Measurements from ENCODE around the gene B9D1.

The B9D1 gene

DNA sequence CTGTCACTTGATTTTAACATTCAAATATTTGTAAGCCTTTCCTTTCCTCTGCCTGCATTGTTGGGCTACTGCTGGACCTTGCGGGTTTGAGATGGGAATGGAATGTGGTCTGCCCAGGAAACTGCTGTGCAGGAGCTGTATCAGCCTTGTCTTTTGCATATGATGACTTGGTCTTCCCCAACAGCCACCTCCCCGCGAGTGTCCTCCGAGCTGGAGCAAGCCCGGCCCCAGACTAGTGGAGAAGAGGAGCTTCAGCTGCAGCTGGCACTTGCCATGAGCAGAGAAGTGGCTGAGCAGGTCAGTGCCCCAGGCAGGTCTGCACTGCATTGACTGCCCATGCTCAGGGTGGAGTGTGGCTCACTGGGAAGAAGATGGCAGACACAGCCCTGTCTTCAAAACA, 52.8 kb downstream of the B9D1 start:
- TF ChIP-seq, protein P1, sequence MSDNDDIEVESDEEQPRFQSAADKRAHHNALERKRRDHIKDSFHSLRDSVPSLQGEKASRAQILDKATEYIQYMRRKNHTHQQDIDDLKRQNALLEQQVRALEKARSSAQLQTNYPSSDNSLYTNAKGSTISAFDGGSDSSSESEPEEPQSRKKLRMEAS (IDR thresholded peaks at IDR 0.05), result no peak
- TF ChIP-seq, protein P2, sequence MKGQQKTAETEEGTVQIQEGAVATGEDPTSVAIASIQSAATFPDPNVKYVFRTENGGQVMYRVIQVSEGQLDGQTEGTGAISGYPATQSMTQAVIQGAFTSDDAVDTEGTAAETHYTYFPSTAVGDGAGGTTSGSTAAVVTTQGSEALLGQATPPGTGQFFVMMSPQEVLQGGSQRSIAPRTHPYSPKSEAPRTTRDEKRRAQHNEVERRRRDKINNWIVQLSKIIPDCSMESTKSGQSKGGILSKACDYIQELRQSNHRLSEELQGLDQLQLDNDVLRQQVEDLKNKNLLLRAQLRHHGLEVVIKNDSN (IDR thresholded peaks at IDR 0.05), result no peak
- TF ChIP-seq RAD21 (IDR thresholded peaks at IDR 0.05; ENCODE audit: low read depth), result no peak
- TF ChIP-seq EP300 (IDR thresholded peaks at IDR 0.05; ENCODE audit: borderline replicate concordance), result no peak
- no peak for TF ChIP-seq YY1 (IDR thresholded peaks at IDR 0.05; ENCODE audit: low read depth)
- TF ChIP-seq, protein P3, sequence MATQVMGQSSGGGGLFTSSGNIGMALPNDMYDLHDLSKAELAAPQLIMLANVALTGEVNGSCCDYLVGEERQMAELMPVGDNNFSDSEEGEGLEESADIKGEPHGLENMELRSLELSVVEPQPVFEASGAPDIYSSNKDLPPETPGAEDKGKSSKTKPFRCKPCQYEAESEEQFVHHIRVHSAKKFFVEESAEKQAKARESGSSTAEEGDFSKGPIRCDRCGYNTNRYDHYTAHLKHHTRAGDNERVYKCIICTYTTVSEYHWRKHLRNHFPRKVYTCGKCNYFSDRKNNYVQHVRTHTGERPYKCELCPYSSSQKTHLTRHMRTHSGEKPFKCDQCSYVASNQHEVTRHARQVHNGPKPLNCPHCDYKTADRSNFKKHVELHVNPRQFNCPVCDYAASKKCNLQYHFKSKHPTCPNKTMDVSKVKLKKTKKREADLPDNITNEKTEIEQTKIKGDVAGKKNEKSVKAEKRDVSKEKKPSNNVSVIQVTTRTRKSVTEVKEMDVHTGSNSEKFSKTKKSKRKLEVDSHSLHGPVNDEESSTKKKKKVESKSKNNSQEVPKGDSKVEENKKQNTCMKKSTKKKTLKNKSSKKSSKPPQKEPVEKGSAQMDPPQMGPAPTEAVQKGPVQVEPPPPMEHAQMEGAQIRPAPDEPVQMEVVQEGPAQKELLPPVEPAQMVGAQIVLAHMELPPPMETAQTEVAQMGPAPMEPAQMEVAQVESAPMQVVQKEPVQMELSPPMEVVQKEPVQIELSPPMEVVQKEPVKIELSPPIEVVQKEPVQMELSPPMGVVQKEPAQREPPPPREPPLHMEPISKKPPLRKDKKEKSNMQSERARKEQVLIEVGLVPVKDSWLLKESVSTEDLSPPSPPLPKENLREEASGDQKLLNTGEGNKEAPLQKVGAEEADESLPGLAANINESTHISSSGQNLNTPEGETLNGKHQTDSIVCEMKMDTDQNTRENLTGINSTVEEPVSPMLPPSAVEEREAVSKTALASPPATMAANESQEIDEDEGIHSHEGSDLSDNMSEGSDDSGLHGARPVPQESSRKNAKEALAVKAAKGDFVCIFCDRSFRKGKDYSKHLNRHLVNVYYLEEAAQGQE (IDR thresholded peaks at IDR 0.05; ENCODE audit: low read depth), result no peak
- TF ChIP-seq EGR1 (IDR thresholded peaks at IDR 0.05), result no peak

DNA sequence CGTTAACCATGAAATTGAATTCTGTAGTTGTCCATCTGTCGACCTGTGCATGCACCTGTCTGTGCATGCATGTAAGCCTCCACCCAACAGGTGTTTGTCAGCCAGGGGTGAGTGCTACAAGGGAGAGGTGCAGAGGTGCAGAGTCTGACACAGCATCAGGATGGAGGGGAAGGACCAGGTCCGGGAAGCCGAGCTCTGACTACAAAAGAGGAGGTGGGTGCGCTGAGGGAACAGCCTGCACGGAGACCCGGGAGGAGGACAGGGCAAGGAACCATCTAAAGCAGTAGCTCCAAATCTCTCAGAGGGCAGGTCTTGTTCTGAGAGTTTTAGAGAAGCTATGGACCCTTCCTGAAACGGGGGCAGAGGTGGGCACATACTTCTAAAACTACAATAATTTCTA, 54.1 kb downstream of the B9D1 start:
- TF ChIP-seq, protein P2 (IDR thresholded peaks at IDR 0.05), result no peak
- TF ChIP-seq EP300 (IDR thresholded peaks at IDR 0.05; ENCODE audit: borderline replicate concordance) (no peak), TCF12 (IDR thresholded peaks at IDR 0.05; ENCODE audit: low read depth) (no peak), NFIC (IDR thresholded peaks at IDR 0.05) (no peak)
- TF ChIP-seq, protein P1 (IDR thresholded peaks at IDR 0.05), result no peak

DNA sequence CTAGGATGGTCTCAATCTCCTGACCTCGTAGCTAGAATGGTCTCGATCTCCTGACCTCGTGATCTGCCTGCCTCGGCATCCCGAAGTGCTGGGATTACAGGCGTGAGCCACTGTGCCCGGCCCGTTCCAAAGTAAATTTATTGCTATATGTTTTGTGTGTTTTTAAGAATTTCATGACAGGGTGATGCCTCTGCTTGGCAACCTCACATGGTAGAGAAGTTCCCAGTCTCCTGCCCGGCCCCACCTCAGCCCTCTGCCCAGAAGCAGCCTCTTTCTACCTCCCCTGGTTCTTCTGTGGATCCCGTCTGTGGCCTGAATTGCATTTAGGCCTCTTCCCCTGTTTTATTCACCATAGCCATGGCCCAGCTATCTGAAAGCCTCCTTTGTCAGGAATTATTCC, 55.0 kb downstream of the B9D1 start:
- TF ChIP-seq FOXM1 (IDR thresholded peaks at IDR 0.05; ENCODE audit: borderline replicate concordance, low read depth) (no peak), ZBTB7A (IDR thresholded peaks at IDR 0.05; ENCODE audit: low read depth) (no peak), CREB1 (IDR thresholded peaks at IDR 0.05; ENCODE audit: low read depth) (no peak), YY1 (IDR thresholded peaks at IDR 0.05; ENCODE audit: low read depth) (no peak), TEAD4 (IDR thresholded peaks at IDR 0.05) (no peak), EP300 (IDR thresholded peaks at IDR 0.05; ENCODE audit: borderline replicate concordance) (no peak), RAD21 (IDR thresholded peaks at IDR 0.05; ENCODE audit: low read depth) (no peak), TAF1 (IDR thresholded peaks at IDR 0.05; ENCODE audit: low read depth) (no peak), CEBPB (IDR thresholded peaks at IDR 0.05) (no peak), EGR1 (IDR thresholded peaks at IDR 0.05) (no peak), NFIC (IDR thresholded peaks at IDR 0.05) (no peak), TCF12 (IDR thresholded peaks at IDR 0.05; ENCODE audit: low read depth) (no peak)
- TF ChIP-seq, protein P2 (IDR thresholded peaks at IDR 0.05), result no peak
- TF ChIP-seq, protein P3 (IDR thresholded peaks at IDR 0.05; ENCODE audit: low read depth), result no peak
- TF ChIP-seq, protein P1 (IDR thresholded peaks at IDR 0.05), result no peak

DNA sequence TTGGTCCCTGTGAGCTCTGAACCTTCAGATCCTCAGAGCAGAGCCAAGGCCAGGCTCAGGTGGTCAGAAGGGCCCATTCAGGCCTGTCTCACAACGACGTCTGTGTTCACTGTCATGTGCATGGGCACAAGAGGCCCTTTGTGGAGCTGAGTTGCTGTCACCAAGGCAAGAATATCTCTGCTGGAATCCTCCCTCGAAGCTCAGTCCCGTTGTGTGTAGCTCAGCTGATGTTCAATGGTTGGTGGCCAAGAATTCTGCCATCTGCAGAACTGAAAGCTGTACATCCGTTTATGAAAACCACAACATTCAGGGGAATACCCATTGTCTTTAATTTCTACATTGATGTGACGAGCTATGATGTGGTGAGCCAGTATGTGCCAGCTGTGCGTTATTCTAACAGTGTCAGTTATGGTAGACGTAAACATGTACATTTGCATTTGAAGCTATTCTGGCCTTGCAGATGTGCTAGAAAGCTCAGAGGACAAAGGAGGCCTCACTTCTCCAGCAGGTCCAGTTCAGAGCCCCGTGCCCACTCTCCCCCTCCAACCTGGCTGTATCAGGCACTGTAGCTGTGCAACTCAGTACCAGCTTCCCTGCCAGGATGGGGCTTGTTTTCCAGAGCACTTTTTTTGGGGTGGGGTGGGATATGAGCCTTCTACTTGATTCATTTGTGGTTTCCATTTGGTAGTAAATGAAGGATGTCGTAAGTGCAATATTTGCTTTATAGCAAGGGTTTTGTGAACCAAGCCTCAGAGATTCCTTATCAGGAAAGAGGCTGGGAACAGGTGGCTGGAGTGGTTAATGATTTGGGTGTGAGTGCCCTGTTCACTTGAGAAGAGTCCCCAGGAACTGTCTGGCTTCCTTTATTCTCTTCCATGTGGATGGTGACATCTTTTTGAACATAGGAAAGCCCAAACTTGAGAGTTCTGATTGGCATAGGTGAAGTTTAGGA, 56.1 kb downstream of the B9D1 start:
- TF ChIP-seq TEAD4 (IDR thresholded peaks at IDR 0.05), result no peak
- TF ChIP-seq EGR1 (IDR thresholded peaks at IDR 0.05), result no peak
- no peak for TF ChIP-seq FOXM1 (IDR thresholded peaks at IDR 0.05; ENCODE audit: borderline replicate concordance, low read depth)
- no peak for TF ChIP-seq TAF1 (IDR thresholded peaks at IDR 0.05; ENCODE audit: low read depth)
- TF ChIP-seq YY1 (IDR thresholded peaks at IDR 0.05; ENCODE audit: low read depth), result no peak
- no peak for TF ChIP-seq ZBTB7A (IDR thresholded peaks at IDR 0.05; ENCODE audit: low read depth)
- TF ChIP-seq EP300 (IDR thresholded peaks at IDR 0.05; ENCODE audit: borderline replicate concordance), result no peak
- TF ChIP-seq CEBPB (IDR thresholded peaks at IDR 0.05), result no peak
- TF ChIP-seq CREB1 (IDR thresholded peaks at IDR 0.05; ENCODE audit: low read depth), result no peak
- TF ChIP-seq, protein P1 (IDR thresholded peaks at IDR 0.05), result no peak
- TF ChIP-seq, protein P2 (IDR thresholded peaks at IDR 0.05), result no peak
- TF ChIP-seq TCF12 (IDR thresholded peaks at IDR 0.05; ENCODE audit: low read depth), result no peak
- no peak for TF ChIP-seq RAD21 (IDR thresholded peaks at IDR 0.05; ENCODE audit: low read depth)
- TF ChIP-seq, protein P3 (IDR thresholded peaks at IDR 0.05; ENCODE audit: low read depth), result no peak
- TF ChIP-seq NFIC (IDR thresholded peaks at IDR 0.05), result no peak
